Mammary epithelial cell (primary cell): ENCODE results near the gene MAPK8IP3.

Experiments
- CTCF ChIP-seq, 2 donors: IDR thresholded peaks in 1 of 2; conservative IDR thresholded peaks in 1 of 2; 2 replicates each; pipeline ENCODE4 v1.5.1; 2011 to 2012; ENCODE audit warnings: inconsistent platforms in 2 of 2, low read length in 2 of 2, mild to moderate bottlenecking in 2 of 2, control low read depth in 1 of 2, low read depth in 1 of 2; ENCODE audit not compliant: insufficient read depth in 1 of 2; ENCODE audit errors: extremely low read depth in 1 of 2
- EZH2 ChIP-seq: IDR thresholded peaks from 2 replicates; pipeline ENCODE4 v1.6.1; 2012; ENCODE audit warnings: low read length, inconsistent platforms, borderline replicate concordance

- TF ChIP-seq CTCF (conservative IDR thresholded peaks at IDR 0.05 in 1 of 2, IDR thresholded peaks at IDR 0.05 in 1 of 2; ENCODE audit: extremely low read depth in 1 of 2, insufficient read depth in 1 of 2, low read depth in 1 of 2, low read length in 2 of 2) = no peak
- no peak for TF ChIP-seq EZH2
Observed at GRCh38 chr16:1770328-1771187, 64.6 kb downstream of the MAPK8IP3 start.
